ENCODE results near the gene VCL. TPM values are rescaled to one million over a fixed set of nuclear protein-coding genes. Genes with fewer than 3 reads are reported as not detected.

VCL gene
- polyA plus RNA-seq, 1 of the 3 experiments (the other 2 are of a cell fraction): 147 TPM

DNA sequence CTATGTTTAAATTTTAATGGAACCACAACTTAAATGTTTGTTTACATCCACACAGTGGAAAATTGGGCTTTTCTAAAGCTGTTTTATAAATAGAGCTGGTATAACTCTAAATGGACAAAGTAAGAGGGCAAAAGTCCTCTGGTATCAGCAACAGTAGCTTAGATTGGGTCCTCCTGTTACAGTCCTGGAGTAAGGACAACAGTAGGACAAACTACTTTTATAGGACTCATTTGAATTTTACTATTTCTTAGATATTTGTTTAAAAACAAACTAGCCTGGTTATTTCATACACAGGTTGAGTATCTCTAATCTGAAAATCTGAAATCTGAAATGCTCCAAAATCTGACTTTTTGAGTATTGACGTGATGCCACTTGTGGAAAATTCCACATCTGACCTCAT lies 8.4 kb downstream of the VCL start:
- H3K4me3 ChIP-seq (ENCODE audit: low read depth in 2 of 2, low read length in 1 of 2): no peak overlapping the region
- DNase-seq: no peak
- H3K4me2 ChIP-seq: no peak overlapping the region
- H3K9me3 ChIP-seq: no peaks in the 10 kb centered on the region
- peaks cover 2 to 38% of the 10 kb centered on the region in 2 experiments for H3K36me3 ChIP-seq (replicated peaks in 1 of 2; ENCODE audit: control insufficient read depth in 1 of 2, insufficient read depth in 2 of 2, low read length in 1 of 2)
- peaks cover 88% of the 10 kb centered on the region for H4K20me1 ChIP-seq (ENCODE audit: insufficient read depth)
- peaks cover 0 to 76% of the 10 kb centered on the region in 2 experiments for H3K4me1 ChIP-seq (ENCODE audit: control insufficient read depth in 1 of 2, insufficient read depth in 2 of 2, low read depth in 1 of 2, low read length in 1 of 2)
- H3F3A ChIP-seq (replicated peaks; ENCODE audit: insufficient read depth): peaks cover 81% of the 10 kb centered on the region
- CTCF ChIA-PET: interaction anchor here (0.9 kb wide), 1 partner anchor 109 kb away, joined by 3 read pairs; no protein-coding TSS in a partner anchor
- H3K27ac ChIP-seq (ENCODE audit: low read depth in 2 of 2, low read length in 1 of 2): peak overlapping the region; percentile 12 to 93; a peak in 1 of 4 replicates
- H3K79me2 ChIP-seq (ENCODE audit: insufficient read depth): peaks cover 97% of the 10 kb centered on the region
- POLR2A ChIA-PET: no interaction called here
- no peak overlapping the region for H2AFZ ChIP-seq (ENCODE audit: low read depth)
- H3K9ac ChIP-seq: no peak overlapping the region
- H3K27me3 ChIP-seq (ENCODE audit: insufficient read depth): no peaks in the 10 kb centered on the region
- WGBS (ENCODE audit: low lambda C conversion rate): 94% methylated on average over 1 of the region's 1 CpG
- TF ChIP-seq, protein P1, sequence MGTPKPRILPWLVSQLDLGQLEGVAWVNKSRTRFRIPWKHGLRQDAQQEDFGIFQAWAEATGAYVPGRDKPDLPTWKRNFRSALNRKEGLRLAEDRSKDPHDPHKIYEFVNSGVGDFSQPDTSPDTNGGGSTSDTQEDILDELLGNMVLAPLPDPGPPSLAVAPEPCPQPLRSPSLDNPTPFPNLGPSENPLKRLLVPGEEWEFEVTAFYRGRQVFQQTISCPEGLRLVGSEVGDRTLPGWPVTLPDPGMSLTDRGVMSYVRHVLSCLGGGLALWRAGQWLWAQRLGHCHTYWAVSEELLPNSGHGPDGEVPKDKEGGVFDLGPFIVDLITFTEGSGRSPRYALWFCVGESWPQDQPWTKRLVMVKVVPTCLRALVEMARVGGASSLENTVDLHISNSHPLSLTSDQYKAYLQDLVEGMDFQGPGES (IDR thresholded peaks at IDR 0.05; ENCODE audit: low read depth, low read length): no peak
- no peak for TF ChIP-seq FOSL2 (IDR thresholded peaks at IDR 0.05; ENCODE audit: borderline replicate concordance, low read depth)
- TF ChIP-seq TCF12 (IDR thresholded peaks at IDR 0.05): no peak
- no peak for TF ChIP-seq SIN3A (IDR thresholded peaks at IDR 0.05; ENCODE audit: borderline replicate concordance, low read depth, low read length)
- no peak for TF ChIP-seq EP300 (IDR thresholded peaks at IDR 0.05; ENCODE audit: borderline replicate concordance in 1 of 2, low read depth in 1 of 2, low read length in 1 of 2)
- no peak for TF ChIP-seq RFX5 (IDR thresholded peaks at IDR 0.05; ENCODE audit: low read length)
- no peak for TF ChIP-seq ELF1 (IDR thresholded peaks at IDR 0.05)
- TF ChIP-seq, protein P2, sequence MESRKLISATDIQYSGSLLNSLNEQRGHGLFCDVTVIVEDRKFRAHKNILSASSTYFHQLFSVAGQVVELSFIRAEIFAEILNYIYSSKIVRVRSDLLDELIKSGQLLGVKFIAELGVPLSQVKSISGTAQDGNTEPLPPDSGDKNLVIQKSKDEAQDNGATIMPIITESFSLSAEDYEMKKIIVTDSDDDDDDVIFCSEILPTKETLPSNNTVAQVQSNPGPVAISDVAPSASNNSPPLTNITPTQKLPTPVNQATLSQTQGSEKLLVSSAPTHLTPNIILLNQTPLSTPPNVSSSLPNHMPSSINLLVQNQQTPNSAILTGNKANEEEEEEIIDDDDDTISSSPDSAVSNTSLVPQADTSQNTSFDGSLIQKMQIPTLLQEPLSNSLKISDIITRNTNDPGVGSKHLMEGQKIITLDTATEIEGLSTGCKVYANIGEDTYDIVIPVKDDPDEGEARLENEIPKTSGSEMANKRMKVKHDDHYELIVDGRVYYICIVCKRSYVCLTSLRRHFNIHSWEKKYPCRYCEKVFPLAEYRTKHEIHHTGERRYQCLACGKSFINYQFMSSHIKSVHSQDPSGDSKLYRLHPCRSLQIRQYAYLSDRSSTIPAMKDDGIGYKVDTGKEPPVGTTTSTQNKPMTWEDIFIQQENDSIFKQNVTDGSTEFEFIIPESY (IDR thresholded peaks at IDR 0.05; ENCODE audit: borderline replicate concordance, low read depth): no peak
- TF ChIP-seq MXI1 (IDR thresholded peaks at IDR 0.05; ENCODE audit: low read depth, low read length): no peak
- TF ChIP-seq RXRA (IDR thresholded peaks at IDR 0.05; ENCODE audit: borderline replicate concordance, low read depth): no peak
- no peak for TF ChIP-seq FOXJ3 (CRISPR knock-in tag; IDR thresholded peaks at IDR 0.05)
- no peak for TF ChIP-seq GABPA (IDR thresholded peaks at IDR 0.05; ENCODE audit: low read depth)
- TF ChIP-seq NFIC (IDR thresholded peaks at IDR 0.05; ENCODE audit: borderline replicate concordance): no peak
- TF ChIP-seq, protein P3, sequence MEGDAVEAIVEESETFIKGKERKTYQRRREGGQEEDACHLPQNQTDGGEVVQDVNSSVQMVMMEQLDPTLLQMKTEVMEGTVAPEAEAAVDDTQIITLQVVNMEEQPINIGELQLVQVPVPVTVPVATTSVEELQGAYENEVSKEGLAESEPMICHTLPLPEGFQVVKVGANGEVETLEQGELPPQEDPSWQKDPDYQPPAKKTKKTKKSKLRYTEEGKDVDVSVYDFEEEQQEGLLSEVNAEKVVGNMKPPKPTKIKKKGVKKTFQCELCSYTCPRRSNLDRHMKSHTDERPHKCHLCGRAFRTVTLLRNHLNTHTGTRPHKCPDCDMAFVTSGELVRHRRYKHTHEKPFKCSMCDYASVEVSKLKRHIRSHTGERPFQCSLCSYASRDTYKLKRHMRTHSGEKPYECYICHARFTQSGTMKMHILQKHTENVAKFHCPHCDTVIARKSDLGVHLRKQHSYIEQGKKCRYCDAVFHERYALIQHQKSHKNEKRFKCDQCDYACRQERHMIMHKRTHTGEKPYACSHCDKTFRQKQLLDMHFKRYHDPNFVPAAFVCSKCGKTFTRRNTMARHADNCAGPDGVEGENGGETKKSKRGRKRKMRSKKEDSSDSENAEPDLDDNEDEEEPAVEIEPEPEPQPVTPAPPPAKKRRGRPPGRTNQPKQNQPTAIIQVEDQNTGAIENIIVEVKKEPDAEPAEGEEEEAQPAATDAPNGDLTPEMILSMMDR (IDR thresholded peaks at IDR 0.05): no peak
- no peak for TF ChIP-seq EZH2phosphoT487 (IDR thresholded peaks at IDR 0.05; ENCODE audit: borderline replicate concordance, low read depth)
- TF ChIP-seq GATA2 (CRISPR knock-in tag; IDR thresholded peaks at IDR 0.05): no peak
- no peak for TF ChIP-seq RCOR1 (IDR thresholded peaks at IDR 0.05; ENCODE audit: low read length)
- no peaks in the 10 kb centered on the region for H3K9me2 ChIP-seq

Measured in SK-N-SH (cell line).